ENCODE measurements around the gene NCR3LG1. TPM values are rescaled to one million over a fixed set of nuclear protein-coding genes. Genes with fewer than 3 reads are reported as not detected.
A peak's percentile ranks its signal among the peaks of the same experiment; 100 is the strongest.

NCR3LG1 gene
- total RNA-seq, 1 experiment from 2014 or later: 2.0 TPM

DNA sequence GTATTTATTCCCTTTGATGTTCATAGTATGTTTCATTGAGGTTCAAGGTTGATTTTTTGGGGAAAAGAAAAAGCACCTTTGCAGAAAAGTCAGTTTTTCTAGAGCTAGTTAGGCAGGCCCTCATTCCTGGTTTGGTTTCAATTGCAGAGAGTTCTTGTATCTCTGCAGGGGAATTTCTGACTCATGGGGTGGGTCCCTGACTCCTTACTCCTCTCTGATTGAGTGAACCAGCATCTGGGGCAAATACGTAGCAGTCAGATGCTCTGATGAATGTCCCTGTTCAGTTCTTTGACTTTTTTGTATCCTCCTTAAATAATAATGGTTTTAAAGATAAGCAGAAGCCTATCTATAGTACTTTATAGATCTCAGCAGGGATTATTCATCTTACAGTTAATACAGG lies 7.7 kb upstream of the NCR3LG1 start (continued):
- TF ChIP-seq, protein P1, sequence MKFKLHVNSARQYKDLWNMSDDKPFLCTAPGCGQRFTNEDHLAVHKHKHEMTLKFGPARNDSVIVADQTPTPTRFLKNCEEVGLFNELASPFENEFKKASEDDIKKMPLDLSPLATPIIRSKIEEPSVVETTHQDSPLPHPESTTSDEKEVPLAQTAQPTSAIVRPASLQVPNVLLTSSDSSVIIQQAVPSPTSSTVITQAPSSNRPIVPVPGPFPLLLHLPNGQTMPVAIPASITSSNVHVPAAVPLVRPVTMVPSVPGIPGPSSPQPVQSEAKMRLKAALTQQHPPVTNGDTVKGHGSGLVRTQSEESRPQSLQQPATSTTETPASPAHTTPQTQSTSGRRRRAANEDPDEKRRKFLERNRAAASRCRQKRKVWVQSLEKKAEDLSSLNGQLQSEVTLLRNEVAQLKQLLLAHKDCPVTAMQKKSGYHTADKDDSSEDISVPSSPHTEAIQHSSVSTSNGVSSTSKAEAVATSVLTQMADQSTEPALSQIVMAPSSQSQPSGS (CRISPR knock-in tag; IDR thresholded peaks at IDR 0.05; ENCODE audit: borderline replicate concordance, low read depth): no peak

DNA sequence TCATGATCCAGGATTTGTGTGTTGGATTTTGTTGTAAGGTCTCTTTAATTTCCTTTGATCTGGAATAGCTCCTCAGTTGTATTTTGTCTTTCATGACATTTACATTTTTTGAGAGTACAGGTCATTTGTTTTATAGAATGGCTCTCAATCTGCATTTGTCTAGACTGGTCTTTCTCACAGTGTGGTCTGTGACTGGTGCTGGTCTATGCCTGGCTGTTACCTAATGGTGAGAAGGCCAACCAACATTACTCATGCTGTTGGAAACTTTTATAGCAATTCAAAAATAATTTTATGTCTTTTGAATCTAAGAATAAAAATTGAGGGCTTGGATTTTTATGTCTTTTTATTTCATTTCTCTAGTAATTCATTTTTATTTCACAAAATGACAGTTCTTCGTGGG lies 3.9 kb upstream of the NCR3LG1 start:
- no peak for TF ChIP-seq NFE2L1 (CRISPR knock-in tag; IDR thresholded peaks at IDR 0.05)
- TF ChIP-seq, protein P2, sequence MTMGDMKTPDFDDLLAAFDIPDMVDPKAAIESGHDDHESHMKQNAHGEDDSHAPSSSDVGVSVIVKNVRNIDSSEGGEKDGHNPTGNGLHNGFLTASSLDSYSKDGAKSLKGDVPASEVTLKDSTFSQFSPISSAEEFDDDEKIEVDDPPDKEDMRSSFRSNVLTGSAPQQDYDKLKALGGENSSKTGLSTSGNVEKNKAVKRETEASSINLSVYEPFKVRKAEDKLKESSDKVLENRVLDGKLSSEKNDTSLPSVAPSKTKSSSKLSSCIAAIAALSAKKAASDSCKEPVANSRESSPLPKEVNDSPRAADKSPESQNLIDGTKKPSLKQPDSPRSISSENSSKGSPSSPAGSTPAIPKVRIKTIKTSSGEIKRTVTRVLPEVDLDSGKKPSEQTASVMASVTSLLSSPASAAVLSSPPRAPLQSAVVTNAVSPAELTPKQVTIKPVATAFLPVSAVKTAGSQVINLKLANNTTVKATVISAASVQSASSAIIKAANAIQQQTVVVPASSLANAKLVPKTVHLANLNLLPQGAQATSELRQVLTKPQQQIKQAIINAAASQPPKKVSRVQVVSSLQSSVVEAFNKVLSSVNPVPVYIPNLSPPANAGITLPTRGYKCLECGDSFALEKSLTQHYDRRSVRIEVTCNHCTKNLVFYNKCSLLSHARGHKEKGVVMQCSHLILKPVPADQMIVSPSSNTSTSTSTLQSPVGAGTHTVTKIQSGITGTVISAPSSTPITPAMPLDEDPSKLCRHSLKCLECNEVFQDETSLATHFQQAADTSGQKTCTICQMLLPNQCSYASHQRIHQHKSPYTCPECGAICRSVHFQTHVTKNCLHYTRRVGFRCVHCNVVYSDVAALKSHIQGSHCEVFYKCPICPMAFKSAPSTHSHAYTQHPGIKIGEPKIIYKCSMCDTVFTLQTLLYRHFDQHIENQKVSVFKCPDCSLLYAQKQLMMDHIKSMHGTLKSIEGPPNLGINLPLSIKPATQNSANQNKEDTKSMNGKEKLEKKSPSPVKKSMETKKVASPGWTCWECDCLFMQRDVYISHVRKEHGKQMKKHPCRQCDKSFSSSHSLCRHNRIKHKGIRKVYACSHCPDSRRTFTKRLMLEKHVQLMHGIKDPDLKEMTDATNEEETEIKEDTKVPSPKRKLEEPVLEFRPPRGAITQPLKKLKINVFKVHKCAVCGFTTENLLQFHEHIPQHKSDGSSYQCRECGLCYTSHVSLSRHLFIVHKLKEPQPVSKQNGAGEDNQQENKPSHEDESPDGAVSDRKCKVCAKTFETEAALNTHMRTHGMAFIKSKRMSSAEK (CRISPR knock-in tag; IDR thresholded peaks at IDR 0.05; ENCODE audit: borderline replicate concordance): no peak
- TF ChIP-seq, protein P3, sequence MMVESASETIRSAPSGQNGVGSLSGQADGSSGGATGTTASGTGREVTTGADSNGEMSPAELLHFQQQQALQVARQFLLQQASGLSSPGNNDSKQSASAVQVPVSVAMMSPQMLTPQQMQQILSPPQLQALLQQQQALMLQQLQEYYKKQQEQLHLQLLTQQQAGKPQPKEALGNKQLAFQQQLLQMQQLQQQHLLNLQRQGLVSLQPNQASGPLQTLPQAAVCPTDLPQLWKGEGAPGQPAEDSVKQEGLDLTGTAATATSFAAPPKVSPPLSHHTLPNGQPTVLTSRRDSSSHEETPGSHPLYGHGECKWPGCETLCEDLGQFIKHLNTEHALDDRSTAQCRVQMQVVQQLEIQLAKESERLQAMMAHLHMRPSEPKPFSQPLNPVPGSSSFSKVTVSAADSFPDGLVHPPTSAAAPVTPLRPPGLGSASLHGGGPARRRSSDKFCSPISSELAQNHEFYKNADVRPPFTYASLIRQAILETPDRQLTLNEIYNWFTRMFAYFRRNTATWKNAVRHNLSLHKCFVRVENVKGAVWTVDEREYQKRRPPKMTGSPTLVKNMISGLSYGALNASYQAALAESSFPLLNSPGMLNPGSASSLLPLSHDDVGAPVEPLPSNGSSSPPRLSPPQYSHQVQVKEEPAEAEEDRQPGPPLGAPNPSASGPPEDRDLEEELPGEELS (CRISPR knock-in tag; IDR thresholded peaks at IDR 0.05): no peak
- TF ChIP-seq CREB1 (CRISPR knock-in tag; IDR thresholded peaks at IDR 0.05): no peak
- TF ChIP-seq ZNF671 (CRISPR knock-in tag; IDR thresholded peaks at IDR 0.05): no peak
- TF ChIP-seq NR3C1 (CRISPR knock-in tag; conservative IDR thresholded peaks at IDR 0.05; ENCODE audit: low read depth): no peak
- TF ChIP-seq, protein P4, sequence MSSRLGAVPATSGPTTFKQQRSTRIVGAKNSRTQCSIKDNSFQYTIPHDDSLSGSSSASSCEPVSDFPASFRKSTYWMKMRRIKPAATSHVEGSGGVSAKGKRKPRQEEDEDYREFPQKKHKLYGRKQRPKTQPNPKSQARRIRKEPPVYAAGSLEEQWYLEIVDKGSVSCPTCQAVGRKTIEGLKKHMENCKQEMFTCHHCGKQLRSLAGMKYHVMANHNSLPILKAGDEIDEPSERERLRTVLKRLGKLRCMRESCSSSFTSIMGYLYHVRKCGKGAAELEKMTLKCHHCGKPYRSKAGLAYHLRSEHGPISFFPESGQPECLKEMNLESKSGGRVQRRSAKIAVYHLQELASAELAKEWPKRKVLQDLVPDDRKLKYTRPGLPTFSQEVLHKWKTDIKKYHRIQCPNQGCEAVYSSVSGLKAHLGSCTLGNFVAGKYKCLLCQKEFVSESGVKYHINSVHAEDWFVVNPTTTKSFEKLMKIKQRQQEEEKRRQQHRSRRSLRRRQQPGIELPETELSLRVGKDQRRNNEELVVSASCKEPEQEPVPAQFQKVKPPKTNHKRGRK (CRISPR knock-in tag; IDR thresholded peaks at IDR 0.05; ENCODE audit: borderline replicate concordance): no peak
- TF ChIP-seq CREM (CRISPR knock-in tag; IDR thresholded peaks at IDR 0.05): no peak
- TF ChIP-seq FOXJ3 (CRISPR knock-in tag; IDR thresholded peaks at IDR 0.05; ENCODE audit: borderline replicate concordance): no peak
- ATAC-seq (no peak), DNase-seq (ENCODE audit: low spot score) (no peak)
- POLR2A ChIA-PET: no interaction called here
- no peaks in the 10 kb centered on the region for H3K9me3 Mint-ChIP-seq
- CTCF ChIA-PET: interaction anchor here (1.2 to 1.6 kb wide), 2 partner anchors 151 to 180 kb away, joined by 3 to 6 read pairs; no protein-coding TSS in a partner anchor
- peaks cover 21% of the 10 kb centered on the region for H3K4me1 Mint-ChIP-seq
- no peaks in the 10 kb centered on the region for H3K36me3 Mint-ChIP-seq
- H3K4me3 Mint-ChIP-seq: no peak overlapping the region
- H3K27me3 Mint-ChIP-seq (ENCODE audit: low read depth): peaks cover 66% of the 10 kb centered on the region
- no peak overlapping the region for H3K27ac Mint-ChIP-seq

DNA sequence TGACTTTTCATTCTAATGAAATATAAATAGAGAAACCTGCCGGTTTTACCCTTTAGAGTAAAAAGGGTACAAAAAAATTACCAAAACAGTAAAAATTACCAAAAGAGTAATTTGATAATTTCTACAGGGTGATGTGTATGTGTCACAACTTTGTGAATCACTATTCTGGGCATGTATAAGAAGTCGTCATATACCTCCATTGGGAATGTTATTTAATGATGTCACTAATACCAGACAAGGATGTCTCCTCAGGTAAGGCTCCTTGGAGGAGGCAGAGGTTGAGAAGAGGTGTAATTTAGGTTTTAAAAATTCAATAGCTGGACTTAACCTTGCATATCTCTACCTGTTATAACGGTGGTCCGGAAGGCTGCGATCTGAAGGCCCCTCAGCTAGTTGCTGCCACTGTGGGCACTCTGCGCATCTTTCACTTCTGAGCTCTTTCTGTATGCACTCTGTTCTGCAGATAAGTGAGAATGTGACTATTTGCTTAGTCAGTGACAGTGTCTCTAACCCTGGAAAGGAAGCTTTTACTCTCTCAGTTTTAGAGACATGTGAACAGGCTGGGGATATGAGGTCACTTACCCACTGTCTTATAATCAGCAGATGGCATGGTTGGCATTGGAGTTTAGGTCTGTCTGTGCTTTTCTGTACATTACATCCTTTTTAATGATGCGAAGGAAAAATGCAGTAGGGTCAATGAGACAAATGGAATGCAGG lies 987 bp upstream of the NCR3LG1 start:
- POLR2A ChIA-PET: no interaction called here
- H3K9me3 Mint-ChIP-seq: peaks cover 6% of the 10 kb centered on the region
- no peak for DNase-seq (ENCODE audit: low spot score)
- peak overlapping the region; percentile 82 for H3K4me3 Mint-ChIP-seq
- peaks cover 81% of the 10 kb centered on the region for H3K27me3 Mint-ChIP-seq (ENCODE audit: low read depth)
- no peak for ATAC-seq
- H3K27ac Mint-ChIP-seq: no peak overlapping the region
- CTCF ChIA-PET: interaction anchor here (0.6 kb wide), 1 partner anchor 121 kb away, joined by 4 read pairs; no protein-coding TSS in a partner anchor
- peaks cover 27% of the 10 kb centered on the region for H3K4me1 Mint-ChIP-seq
- no peaks in the 10 kb centered on the region for H3K36me3 Mint-ChIP-seq
- no peak for TF ChIP-seq SP1 (CRISPR knock-in tag; conservative IDR thresholded peaks at IDR 0.05)
- TF ChIP-seq, protein P5, sequence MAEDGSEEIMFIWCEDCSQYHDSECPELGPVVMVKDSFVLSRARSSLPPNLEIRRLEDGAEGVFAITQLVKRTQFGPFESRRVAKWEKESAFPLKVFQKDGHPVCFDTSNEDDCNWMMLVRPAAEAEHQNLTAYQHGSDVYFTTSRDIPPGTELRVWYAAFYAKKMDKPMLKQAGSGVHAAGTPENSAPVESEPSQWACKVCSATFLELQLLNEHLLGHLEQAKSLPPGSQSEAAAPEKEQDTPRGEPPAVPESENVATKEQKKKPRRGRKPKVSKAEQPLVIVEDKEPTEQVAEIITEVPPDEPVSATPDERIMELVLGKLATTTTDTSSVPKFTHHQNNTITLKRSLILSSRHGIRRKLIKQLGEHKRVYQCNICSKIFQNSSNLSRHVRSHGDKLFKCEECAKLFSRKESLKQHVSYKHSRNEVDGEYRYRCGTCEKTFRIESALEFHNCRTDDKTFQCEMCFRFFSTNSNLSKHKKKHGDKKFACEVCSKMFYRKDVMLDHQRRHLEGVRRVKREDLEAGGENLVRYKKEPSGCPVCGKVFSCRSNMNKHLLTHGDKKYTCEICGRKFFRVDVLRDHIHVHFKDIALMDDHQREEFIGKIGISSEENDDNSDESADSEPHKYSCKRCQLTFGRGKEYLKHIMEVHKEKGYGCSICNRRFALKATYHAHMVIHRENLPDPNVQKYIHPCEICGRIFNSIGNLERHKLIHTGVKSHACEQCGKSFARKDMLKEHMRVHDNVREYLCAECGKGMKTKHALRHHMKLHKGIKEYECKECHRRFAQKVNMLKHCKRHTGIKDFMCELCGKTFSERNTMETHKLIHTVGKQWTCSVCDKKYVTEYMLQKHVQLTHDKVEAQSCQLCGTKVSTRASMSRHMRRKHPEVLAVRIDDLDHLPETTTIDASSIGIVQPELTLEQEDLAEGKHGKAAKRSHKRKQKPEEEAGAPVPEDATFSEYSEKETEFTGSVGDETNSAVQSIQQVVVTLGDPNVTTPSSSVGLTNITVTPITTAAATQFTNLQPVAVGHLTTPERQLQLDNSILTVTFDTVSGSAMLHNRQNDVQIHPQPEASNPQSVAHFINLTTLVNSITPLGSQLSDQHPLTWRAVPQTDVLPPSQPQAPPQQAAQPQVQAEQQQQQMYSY (CRISPR knock-in tag; IDR thresholded peaks at IDR 0.05): no peak
- TF ChIP-seq, protein P6, sequence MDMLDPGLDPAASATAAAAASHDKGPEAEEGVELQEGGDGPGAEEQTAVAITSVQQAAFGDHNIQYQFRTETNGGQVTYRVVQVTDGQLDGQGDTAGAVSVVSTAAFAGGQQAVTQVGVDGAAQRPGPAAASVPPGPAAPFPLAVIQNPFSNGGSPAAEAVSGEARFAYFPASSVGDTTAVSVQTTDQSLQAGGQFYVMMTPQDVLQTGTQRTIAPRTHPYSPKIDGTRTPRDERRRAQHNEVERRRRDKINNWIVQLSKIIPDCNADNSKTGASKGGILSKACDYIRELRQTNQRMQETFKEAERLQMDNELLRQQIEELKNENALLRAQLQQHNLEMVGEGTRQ (CRISPR knock-in tag; IDR thresholded peaks at IDR 0.05): no peak
- no peak for TF ChIP-seq CREM (CRISPR knock-in tag; IDR thresholded peaks at IDR 0.05)
- no peak for TF ChIP-seq NFE2L1 (CRISPR knock-in tag; IDR thresholded peaks at IDR 0.05)
- TF ChIP-seq, protein P4 (CRISPR knock-in tag; IDR thresholded peaks at IDR 0.05; ENCODE audit: borderline replicate concordance): no peak
- TF ChIP-seq NR3C1 (CRISPR knock-in tag; conservative IDR thresholded peaks at IDR 0.05; ENCODE audit: low read depth): no peak
- no peak for TF ChIP-seq ATF1 (CRISPR knock-in tag; IDR thresholded peaks at IDR 0.05)
- TF ChIP-seq NR2C2 (CRISPR knock-in tag; IDR thresholded peaks at IDR 0.05): no peak
